KMS-11 (cell line): ENCODE data around the gene GSDMA.

Source experiments
- H2AFZ ChIP-seq: fragments of 200-600 bp; sonication (generic); 2 replicates; pipeline ENCODE4 v1.6.1; 2016; ENCODE audit warnings: antibody characterized with exemption, mixed run types, low read depth
- H3K27ac ChIP-seq: fragments of 200-600 bp; sonication (generic); 2 replicates; pipeline ENCODE4 v1.6.1; 2016; ENCODE audit warnings: mild to moderate bottlenecking, mixed run types
- H3K27me3 ChIP-seq: fragments of 200-600 bp; sonication (generic); 2 replicates; pipeline ENCODE4 v1.6.1; 2017; ENCODE audit warnings: mild to moderate bottlenecking, low read depth, mixed run types, moderate library complexity; ENCODE audit not compliant: insufficient read depth
- H3K36me3 ChIP-seq: fragments of 200-600 bp; sonication (generic); 2 replicates; pipeline ENCODE4 v1.6.1; 2017; ENCODE audit warnings: mild to moderate bottlenecking, mixed run types; ENCODE audit not compliant: insufficient read depth
- H3K4me1 ChIP-seq: fragments of 200-600 bp; sonication (generic); 2 replicates; pipeline ENCODE4 v1.6.1; 2016; ENCODE audit warnings: mild to moderate bottlenecking, low read depth, mixed run types; ENCODE audit not compliant: poor library complexity, severe bottlenecking
- H3K4me2 ChIP-seq: fragments of 200-600 bp; sonication (generic); 2 replicates; pipeline ENCODE4 v1.7.0; 2016; ENCODE audit warnings: mild to moderate bottlenecking, mixed run types
- H3K4me3 ChIP-seq: fragments of 200-600 bp; sonication (generic); IDR thresholded peaks from 2 replicates; pipeline ENCODE4 v1.6.1; 2017; ENCODE audit warnings: low read depth, low read length, mixed read lengths; ENCODE audit not compliant: insufficient read depth
- H3K79me2 ChIP-seq: fragments of 200-600 bp; sonication (generic); 2 replicates; pipeline ENCODE4 v1.6.1; 2016; ENCODE audit warnings: low read depth, mixed run types; ENCODE audit not compliant: insufficient read depth
- H3K9ac ChIP-seq: fragments of 200-600 bp; sonication (generic); 2 replicates; pipeline ENCODE4 v1.6.1; 2016; ENCODE audit warnings: mild to moderate bottlenecking, mixed run types
- H4K20me1 ChIP-seq: fragments of 200-600 bp; sonication (generic); 2 replicates; pipeline ENCODE4 v1.6.1; 2016; ENCODE audit warnings: mild to moderate bottlenecking, mixed run types; ENCODE audit not compliant: insufficient read depth
- TF ChIP-seq, protein P1 (sequence below): fragments of 200-600 bp; sonication (generic); conservative IDR thresholded peaks from 2 replicates; pipeline ENCODE4 v1.6.1; 2017; ENCODE audit warnings: low read depth, mild to moderate bottlenecking, antibody characterized with exemption, low read length, moderate library complexity, mixed read lengths

The GSDMA gene

DNA sequence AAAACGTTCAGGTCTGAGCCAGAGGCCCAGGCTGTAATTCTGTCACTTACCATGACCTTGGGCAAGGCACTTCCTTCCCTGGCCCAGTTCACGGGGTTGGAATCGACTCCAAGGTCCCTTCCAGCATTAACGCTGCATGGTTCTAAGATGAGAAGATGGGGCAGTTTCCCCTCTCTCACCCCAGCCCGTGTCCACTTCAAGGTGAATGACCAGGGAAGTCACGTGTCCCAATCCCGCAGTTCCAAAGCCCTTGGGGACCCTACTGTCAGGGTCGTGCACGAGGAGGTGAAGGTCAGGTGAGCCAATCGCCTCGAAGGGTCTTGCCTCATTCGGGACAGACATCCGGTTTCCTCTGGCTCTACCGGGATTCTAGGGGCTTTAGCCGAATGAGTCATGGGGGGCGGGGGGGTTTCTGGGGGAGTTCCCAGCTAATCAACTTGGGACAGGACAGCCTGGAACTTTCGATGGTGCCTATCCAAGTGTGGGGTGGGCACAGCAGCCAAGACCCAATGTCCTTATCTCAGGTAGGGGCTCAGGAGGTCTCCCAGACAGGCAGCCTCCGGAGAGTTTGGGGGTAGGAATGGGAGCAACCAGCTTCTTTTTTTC, 51.7 kb downstream of the GSDMA start:
- Histone ChIP-seq H3K9ac (no peak overlapping the region), H3K4me1 (peaks cover 4% of the 10 kb centered on the region), H3K27me3 (no peaks in the 10 kb centered on the region), H3K36me3 (no peaks in the 10 kb centered on the region), H3K4me3 (no peak overlapping the region), H3K79me2 (no peaks in the 10 kb centered on the region), H3K27ac (no peak overlapping the region), H2AFZ (no peak overlapping the region), H3K4me2 (no peak overlapping the region), H4K20me1 (no peaks in the 10 kb centered on the region)
- TF ChIP-seq, protein P1, sequence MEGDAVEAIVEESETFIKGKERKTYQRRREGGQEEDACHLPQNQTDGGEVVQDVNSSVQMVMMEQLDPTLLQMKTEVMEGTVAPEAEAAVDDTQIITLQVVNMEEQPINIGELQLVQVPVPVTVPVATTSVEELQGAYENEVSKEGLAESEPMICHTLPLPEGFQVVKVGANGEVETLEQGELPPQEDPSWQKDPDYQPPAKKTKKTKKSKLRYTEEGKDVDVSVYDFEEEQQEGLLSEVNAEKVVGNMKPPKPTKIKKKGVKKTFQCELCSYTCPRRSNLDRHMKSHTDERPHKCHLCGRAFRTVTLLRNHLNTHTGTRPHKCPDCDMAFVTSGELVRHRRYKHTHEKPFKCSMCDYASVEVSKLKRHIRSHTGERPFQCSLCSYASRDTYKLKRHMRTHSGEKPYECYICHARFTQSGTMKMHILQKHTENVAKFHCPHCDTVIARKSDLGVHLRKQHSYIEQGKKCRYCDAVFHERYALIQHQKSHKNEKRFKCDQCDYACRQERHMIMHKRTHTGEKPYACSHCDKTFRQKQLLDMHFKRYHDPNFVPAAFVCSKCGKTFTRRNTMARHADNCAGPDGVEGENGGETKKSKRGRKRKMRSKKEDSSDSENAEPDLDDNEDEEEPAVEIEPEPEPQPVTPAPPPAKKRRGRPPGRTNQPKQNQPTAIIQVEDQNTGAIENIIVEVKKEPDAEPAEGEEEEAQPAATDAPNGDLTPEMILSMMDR: no peak

DNA sequence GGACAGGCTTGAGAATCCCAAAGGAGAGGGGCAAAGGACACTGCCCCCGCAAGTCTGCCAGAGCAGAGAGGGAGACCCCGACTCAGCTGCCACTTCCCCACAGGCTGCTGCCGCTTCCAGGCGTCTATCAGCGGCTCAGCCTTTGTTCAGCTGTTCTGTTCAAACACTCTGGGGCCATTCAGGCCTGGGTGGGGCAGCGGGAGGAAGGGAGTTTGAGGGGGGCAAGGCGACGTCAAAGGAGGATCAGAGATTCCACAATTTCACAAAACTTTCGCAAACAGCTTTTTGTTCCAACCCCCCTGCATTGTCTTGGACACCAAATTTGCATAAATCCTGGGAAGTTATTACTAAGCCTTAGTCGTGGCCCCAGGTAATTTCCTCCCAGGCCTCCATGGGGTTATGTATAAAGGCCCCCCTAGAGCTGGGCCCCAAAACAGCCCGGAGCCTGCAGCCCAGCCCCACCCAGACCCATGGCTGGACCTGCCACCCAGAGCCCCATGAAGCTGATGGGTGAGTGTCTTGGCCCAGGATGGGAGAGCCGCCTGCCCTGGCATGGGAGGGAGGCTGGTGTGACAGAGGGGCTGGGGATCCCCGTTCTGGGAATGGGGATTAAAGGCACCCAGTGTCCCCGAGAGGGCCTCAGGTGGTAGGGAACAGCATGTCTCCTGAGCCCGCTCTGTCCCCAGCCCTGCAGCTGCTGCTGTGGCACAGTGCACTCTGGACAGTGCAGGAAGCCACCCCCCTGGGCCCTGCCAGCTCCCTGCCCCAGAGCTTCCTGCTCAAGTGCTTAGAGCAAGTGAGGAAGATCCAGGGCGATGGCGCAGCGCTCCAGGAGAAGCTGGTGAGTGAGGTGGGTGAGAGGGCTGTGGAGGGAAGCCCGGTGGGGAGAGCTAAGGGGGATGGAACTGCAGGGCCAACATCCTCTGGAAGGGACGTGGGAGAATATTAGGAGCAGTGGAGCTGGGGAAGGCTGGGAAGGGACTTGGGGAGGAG, 52.5 kb downstream of the GSDMA start, which contains the start of gene CSF3:
TSS of gene CSF3 (plus strand) at position 436 of the 993 bp plus-strand sequence. CDS start at position 471, 35 bp downstream.
- H3K4me1 ChIP-seq: peaks cover 4% of the 10 kb centered on the region
- TF ChIP-seq, protein P1: no peak
- no peak within 1 kb of the TSS for H3K4me3 ChIP-seq
- no peak within 1 kb of the TSS for H3K27ac ChIP-seq
- no peaks in the 10 kb centered on the region for H4K20me1 ChIP-seq
- H3K27me3 ChIP-seq: no peaks in the 10 kb centered on the region
- H3K79me2 ChIP-seq: no peaks in the 10 kb centered on the region
- H3K36me3 ChIP-seq: no peaks in the 10 kb centered on the region
- H3K9ac ChIP-seq: no peak within 1 kb of the TSS
- H2AFZ ChIP-seq: no peak within 1 kb of the TSS
- no peak within 1 kb of the TSS for H3K4me2 ChIP-seq

DNA sequence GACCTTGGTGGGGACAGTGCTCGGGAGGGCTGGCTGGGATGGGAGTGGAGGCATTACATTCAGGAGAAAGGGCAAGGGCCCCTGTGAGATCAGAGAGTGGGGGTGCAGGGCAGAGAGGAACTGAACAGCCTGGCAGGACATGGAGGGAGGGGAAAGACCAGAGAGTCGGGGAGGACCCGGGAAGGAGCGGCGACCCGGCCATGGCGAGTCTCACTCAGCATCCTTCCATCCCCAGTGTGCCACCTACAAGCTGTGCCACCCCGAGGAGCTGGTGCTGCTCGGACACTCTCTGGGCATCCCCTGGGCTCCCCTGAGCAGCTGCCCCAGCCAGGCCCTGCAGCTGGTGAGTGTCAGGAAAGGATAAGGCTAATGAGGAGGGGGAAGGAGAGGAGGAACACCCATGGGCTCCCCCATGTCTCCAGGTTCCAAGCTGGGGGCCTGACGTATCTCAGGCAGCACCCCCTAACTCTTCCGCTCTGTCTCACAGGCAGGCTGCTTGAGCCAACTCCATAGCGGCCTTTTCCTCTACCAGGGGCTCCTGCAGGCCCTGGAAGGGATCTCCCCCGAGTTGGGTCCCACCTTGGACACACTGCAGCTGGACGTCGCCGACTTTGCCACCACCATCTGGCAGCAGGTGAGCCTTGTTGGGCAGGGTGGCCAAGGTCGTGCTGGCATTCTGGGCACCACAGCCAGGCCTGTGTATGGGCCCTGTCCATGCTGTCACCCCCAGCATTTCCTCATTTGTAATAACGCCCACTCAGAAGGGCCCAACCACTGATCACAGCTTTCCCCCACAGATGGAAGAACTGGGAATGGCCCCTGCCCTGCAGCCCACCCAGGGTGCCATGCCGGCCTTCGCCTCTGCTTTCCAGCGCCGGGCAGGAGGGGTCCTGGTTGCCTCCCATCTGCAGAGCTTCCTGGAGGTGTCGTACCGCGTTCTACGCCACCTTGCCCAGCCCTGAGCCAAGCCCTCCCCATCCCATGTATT, 53.5 kb downstream of the GSDMA start:
- Histone ChIP-seq H3K4me1 (peaks cover 4% of the 10 kb centered on the region), H3K79me2 (no peaks in the 10 kb centered on the region), H3K27me3 (no peaks in the 10 kb centered on the region), H3K4me3 (no peak overlapping the region), H3K36me3 (no peaks in the 10 kb centered on the region), H3K4me2 (no peak overlapping the region), H4K20me1 (no peaks in the 10 kb centered on the region), H3K27ac (no peak overlapping the region), H3K9ac (no peak overlapping the region), H2AFZ (no peak overlapping the region)
- TF ChIP-seq, protein P1: no peak
